Transverse colon (tissue), 4 donors: Measurements from ENCODE around the gene AEN.

Experiments
- EP300 ChIP-seq: sonication (generic); formaldehyde crosslinking; IDR thresholded peaks from one replicate; pipeline ENCODE4 v1.6.1; 2017; ENCODE audit warnings: antibody characterized with exemption, low read depth
- POLR2AphosphoS5 ChIP-seq, 3 donors: sonication (generic); formaldehyde crosslinking; IDR thresholded peaks; one replicate each; pipeline ENCODE4 v1.6.1; 2016; ENCODE audit warnings: antibody characterized with exemption in 3 of 3
- TF ChIP-seq, protein P1 (sequence below), 5 experiments: fragments of 200-600 bp in 3 of 5; fragments of 450-650 bp in 2 of 5; sonication (generic) in 3 of 5; IDR thresholded peaks; 1 replicate in 2 of 5; 2 replicates in 3 of 5; pipeline ENCODE4 v1.5.1; 2016 to 2017; ENCODE audit warnings: antibody characterized with exemption in 5 of 5, inconsistent platforms in 3 of 5, mild to moderate bottlenecking in 2 of 5, moderate library complexity in 1 of 5

DNA sequence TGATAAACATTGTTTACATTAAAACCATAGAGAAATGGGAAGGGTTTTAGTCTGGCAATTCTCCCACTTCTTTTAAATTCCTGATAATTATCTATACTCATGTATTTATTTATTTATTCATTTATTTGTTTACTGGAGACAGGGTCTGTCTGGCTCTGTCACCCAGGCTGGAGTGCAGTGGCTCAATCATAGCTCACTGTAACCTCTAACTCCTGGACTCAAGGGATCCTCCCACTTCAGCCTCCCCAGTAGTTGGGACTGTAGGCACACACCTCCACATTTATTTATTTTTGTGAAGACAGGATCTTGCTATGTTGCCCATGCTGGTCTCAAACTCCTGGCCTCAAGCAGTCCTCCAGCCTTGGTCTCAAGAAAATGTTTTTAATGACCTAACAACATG, 2.5 kb upstream of the AEN start:
- TF ChIP-seq, protein P1, sequence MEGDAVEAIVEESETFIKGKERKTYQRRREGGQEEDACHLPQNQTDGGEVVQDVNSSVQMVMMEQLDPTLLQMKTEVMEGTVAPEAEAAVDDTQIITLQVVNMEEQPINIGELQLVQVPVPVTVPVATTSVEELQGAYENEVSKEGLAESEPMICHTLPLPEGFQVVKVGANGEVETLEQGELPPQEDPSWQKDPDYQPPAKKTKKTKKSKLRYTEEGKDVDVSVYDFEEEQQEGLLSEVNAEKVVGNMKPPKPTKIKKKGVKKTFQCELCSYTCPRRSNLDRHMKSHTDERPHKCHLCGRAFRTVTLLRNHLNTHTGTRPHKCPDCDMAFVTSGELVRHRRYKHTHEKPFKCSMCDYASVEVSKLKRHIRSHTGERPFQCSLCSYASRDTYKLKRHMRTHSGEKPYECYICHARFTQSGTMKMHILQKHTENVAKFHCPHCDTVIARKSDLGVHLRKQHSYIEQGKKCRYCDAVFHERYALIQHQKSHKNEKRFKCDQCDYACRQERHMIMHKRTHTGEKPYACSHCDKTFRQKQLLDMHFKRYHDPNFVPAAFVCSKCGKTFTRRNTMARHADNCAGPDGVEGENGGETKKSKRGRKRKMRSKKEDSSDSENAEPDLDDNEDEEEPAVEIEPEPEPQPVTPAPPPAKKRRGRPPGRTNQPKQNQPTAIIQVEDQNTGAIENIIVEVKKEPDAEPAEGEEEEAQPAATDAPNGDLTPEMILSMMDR (IDR thresholded peaks at IDR 0.05) = no peak
- TF ChIP-seq POLR2AphosphoS5 (IDR thresholded peaks at IDR 0.05) (no peak), EP300 (no peak)
